Heart left ventricle (tissue), 13 donors: ENCODE data around the gene TUT4.
A peak's percentile ranks its signal among the peaks of the same experiment; 100 is the strongest.

Source experiments
- POLR2A ChIP-seq, 2 donors: fragments of 450-650 bp; IDR thresholded peaks; one replicate each; pipeline ENCODE4 v1.6.1; 2017; ENCODE audit warnings: antibody characterized with exemption in 2 of 2, mild to moderate bottlenecking in 2 of 2, moderate library complexity in 2 of 2
- TF ChIP-seq, protein P1 (sequence below), 12 donors: fragments of 200-600 bp; sonication (generic) in 4 of 12; IDR thresholded peaks; one replicate each; pipeline versions ENCODE4 v1.5.0 to v1.8.0; 2018 to 2022; ENCODE audit warnings: antibody characterized with exemption in 12 of 12, mild to moderate bottlenecking in 5 of 12
- donor health status: ischemic (EF 13 %, LVEDD 7.1; RV severe dilation, severe dysfunction).
- donor health status: DM: no; HTN: yes; CAD: no.
- donor health status: DM: no; HTN: no; CAD: no.
- donor health status: ischemic (EF 25% LVEDD 6.9; RV normal size, moderate dysfunction).
- donor health status: ischemic (EF 25% LVEDD 5.7; RV mildly dilated, moderate dysfunction).
- donor health status: ischemic (EF 35%, LVEDD 5.7; RV mildly dilated, moderate dysfunction).
- donor health status: nonischemic (EF 11% LVEDD 7.7; RV severe dilation, severe dysfunction).
- donor health status: DM: yes; HTN: yes; CAD: no.
- donor health status: PGD.
- donor health status: ischemic (EF 29% LVEDD 5.4; RV normal size, mild dysfunction).
- donor health status: nonischemic (EF 23%, LVEDD 6.1; RV moderate dilation, normal function).

DNA sequence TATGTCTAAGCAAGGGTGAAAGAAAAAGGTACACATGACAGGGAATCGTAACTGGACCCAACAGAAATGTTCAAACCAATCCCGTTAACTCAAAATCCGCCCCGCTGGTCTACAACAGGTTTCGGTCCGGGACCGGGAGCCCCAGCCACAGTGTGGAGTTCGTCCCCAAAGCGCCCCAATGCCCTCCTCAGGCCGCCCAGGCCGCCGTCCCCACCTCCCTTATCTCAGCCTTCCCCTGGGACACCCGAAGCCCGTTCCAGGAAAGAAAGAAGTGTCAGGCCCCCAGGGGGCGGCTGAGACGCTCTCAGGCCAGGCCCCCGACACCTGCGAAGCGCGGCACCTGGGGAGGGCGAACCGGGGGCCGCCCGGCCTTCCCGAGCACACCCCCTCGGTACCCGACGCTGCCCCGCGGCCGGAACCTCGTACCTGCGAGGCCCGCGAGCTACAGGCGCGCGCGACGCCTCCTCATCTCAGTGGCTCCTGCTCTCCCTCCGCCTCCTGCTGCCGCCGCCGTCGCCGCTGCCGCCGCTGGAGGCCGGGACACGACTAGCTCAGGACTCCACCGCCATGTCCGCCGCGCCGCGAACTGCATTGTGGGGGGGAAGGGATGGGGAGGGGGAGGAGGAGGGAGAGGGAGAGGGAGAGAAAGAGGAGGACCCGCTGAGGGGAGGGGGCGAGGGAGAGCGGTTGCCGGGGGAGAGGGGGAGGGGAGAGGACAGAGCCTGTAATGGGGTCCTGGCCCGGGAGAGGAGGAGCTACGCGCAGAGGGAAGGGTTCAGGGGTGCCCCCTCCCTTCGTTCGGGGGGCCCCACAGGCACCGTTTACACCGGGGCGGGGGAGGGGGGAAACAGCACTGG, at the start of gene TUT4:
- TF ChIP-seq, protein P1, sequence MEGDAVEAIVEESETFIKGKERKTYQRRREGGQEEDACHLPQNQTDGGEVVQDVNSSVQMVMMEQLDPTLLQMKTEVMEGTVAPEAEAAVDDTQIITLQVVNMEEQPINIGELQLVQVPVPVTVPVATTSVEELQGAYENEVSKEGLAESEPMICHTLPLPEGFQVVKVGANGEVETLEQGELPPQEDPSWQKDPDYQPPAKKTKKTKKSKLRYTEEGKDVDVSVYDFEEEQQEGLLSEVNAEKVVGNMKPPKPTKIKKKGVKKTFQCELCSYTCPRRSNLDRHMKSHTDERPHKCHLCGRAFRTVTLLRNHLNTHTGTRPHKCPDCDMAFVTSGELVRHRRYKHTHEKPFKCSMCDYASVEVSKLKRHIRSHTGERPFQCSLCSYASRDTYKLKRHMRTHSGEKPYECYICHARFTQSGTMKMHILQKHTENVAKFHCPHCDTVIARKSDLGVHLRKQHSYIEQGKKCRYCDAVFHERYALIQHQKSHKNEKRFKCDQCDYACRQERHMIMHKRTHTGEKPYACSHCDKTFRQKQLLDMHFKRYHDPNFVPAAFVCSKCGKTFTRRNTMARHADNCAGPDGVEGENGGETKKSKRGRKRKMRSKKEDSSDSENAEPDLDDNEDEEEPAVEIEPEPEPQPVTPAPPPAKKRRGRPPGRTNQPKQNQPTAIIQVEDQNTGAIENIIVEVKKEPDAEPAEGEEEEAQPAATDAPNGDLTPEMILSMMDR (IDR thresholded peaks at IDR 0.05) = peak in 1 of 12 donors; percentile 32
- peak in 1 of 2 donors; percentile 35 for TF ChIP-seq POLR2A (IDR thresholded peaks at IDR 0.05)
